Measurements from ENCODE around the gene BOD1L1. TPM values are rescaled to one million over a fixed set of nuclear protein-coding genes. Genes with fewer than 3 reads are reported as not detected.
"Not testable (repeated sequence)": the region's sequence is repeated elsewhere in the genome, so short reads cannot be mapped to it uniquely, and the experiment has no call there.

Gene BOD1L1
- total RNA-seq, 4 donors from 2014 or later, result 41.0 to 113 (median 49.2) TPM

DNA sequence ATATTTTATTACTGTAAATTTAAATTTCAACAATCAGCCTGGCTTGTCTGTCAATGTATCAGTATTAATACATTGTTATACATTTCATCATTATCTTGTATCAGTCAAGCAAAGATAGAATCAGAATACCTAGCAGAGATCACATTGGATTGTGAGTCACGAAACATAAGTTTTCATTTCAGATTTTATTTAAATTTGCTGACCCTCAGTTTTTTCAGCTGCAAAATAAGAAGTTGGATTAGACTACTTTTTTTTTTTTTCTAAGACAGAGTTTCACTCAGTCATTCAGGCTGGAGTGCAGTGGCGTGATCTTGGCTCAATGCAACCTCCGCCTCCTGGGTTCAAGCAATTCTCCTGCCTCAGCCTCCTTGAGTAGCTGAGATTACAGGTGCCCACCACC is 49.9 kb downstream of the BOD1L1 start:
- H3K27me3 ChIP-seq, result no peaks in the 10 kb centered on the region
- no peak overlapping the region for H3K27ac ChIP-seq
- no peaks in the 10 kb centered on the region for H3K4me1 ChIP-seq
- DNase-seq, result no peak
- peaks cover 0 to 98% (median 0%) of the 10 kb centered on the region in 3 donors for H3K36me3 ChIP-seq
- no peaks in the 10 kb centered on the region for H3K9me3 ChIP-seq
- no peak for TF ChIP-seq POLR2A (IDR thresholded peaks at IDR 0.05)
- TF ChIP-seq, protein P1, sequence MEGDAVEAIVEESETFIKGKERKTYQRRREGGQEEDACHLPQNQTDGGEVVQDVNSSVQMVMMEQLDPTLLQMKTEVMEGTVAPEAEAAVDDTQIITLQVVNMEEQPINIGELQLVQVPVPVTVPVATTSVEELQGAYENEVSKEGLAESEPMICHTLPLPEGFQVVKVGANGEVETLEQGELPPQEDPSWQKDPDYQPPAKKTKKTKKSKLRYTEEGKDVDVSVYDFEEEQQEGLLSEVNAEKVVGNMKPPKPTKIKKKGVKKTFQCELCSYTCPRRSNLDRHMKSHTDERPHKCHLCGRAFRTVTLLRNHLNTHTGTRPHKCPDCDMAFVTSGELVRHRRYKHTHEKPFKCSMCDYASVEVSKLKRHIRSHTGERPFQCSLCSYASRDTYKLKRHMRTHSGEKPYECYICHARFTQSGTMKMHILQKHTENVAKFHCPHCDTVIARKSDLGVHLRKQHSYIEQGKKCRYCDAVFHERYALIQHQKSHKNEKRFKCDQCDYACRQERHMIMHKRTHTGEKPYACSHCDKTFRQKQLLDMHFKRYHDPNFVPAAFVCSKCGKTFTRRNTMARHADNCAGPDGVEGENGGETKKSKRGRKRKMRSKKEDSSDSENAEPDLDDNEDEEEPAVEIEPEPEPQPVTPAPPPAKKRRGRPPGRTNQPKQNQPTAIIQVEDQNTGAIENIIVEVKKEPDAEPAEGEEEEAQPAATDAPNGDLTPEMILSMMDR (IDR thresholded peaks at IDR 0.05), result no peak
- H3K4me3 ChIP-seq, result no peak overlapping the region

DNA sequence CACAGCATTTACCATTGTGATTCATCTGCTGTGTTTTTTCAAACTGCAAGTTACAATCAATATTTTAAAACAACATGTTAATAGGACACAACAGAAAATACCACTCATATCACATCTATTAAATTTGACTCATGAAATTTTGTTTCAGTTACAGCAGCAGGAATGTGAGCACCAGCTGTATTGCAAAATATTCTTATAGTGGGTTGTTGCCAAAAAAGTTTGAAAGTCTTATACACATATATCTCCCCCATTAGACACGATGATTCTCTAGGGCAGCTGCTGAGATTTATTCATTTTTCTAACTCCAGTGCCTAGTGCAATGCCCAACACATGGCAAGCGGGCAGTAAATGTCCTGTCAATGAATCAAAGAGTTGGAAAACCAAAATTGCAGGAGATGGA is 56.6 kb downstream of the BOD1L1 start:
- H3K4me1 ChIP-seq, result no peaks in the 10 kb centered on the region
- H3K27me3 ChIP-seq, result no peaks in the 10 kb centered on the region
- peaks cover 0 to 66% (median 0%) of the 10 kb centered on the region in 3 donors for H3K36me3 ChIP-seq
- no peak overlapping the region for H3K27ac ChIP-seq
- no peak for DNase-seq
- no peak overlapping the region for H3K4me3 ChIP-seq
- H3K9me3 ChIP-seq, result no peaks in the 10 kb centered on the region
- TF ChIP-seq, protein P1 (IDR thresholded peaks at IDR 0.05), result no peak

DNA sequence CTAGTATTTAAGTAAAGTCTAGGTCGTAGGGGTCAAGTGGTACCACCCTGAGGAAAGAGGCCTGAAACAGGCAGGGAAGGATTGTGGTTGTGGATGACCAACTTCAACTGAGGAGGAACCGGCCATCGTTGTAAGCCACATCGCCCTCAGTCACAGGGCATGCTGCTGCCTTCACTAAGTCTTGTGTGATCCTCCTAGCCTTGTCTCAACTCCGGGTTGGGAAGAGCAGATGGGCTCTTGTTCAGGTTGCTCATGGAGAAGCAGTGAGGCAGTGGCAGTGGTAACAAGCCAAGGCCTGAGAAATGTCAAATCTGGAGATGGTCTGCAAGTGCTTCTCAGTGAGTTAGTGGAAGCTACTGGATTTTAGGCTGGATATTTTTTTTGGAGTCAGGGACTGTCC is 60.4 kb downstream of the BOD1L1 start:
- H3K27ac ChIP-seq, result no peak overlapping the region
- peaks cover 0 to 28% (median 0%) of the 10 kb centered on the region in 3 donors for H3K36me3 ChIP-seq
- DNase-seq, result no peak
- H3K27me3 ChIP-seq, result no peaks in the 10 kb centered on the region
- H3K4me3 ChIP-seq, result no peak overlapping the region
- H3K4me1 ChIP-seq, result no peaks in the 10 kb centered on the region
- no peaks in the 10 kb centered on the region for H3K9me3 ChIP-seq
- TF ChIP-seq, protein P1 (IDR thresholded peaks at IDR 0.05), result no peak
- no peak for TF ChIP-seq POLR2A (IDR thresholded peaks at IDR 0.05)

DNA sequence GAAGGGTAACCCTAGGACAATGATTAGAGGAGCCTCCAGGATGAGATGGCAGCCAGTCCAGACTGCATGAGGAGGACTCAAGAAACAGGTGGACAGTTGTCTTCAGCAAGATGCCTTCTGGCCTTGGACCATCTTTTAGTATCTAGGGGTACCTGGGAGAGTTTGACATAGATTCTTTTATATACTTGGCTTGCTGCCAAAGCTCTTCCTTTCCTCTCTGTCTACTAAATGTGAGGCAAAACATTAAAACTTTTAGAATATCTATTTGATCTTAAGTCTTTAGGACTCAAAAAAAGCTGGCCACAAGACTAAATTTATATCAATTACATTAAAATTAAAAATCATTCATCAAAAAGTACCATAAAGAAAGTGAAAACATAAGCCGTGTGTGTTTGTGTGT is 64.6 kb downstream of the BOD1L1 start:
- Histone ChIP-seq H3K4me1 (no peaks in the 10 kb centered on the region), H3K27ac (no peak overlapping the region), H3K4me3 (no peak overlapping the region), H3K9me3 (no peaks in the 10 kb centered on the region), H3K27me3 (no peaks in the 10 kb centered on the region), H3K36me3 (no peaks in the 10 kb centered on the region)
- TF ChIP-seq, protein P1 (IDR thresholded peaks at IDR 0.05), result no peak
- no peak for TF ChIP-seq POLR2A (IDR thresholded peaks at IDR 0.05)
- DNase-seq, result no peak

DNA sequence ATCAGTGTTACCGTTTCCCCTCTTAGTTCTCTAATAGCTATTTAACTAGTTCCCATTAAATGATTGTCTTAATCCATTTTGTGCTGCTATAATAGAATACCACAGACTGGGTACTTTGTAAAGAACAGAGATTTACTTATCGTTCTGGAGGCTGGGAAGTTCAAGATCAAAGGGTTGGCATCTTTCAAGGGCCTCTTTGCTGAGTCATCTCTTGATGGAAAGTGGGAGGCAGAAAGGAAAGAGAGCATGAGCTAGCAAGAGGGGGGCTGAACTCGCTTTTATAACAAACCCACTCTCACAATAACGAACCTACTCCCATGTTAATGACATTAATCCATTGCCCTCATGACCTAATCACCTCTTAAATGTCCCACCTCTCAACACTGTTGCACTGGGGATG is 65.9 kb downstream of the BOD1L1 start:
- no peaks in the 10 kb centered on the region for H3K27me3 ChIP-seq
- no peaks in the 10 kb centered on the region for H3K4me1 ChIP-seq
- no peak overlapping the region for H3K27ac ChIP-seq
- no peaks in the 10 kb centered on the region for H3K36me3 ChIP-seq
- no peaks in the 10 kb centered on the region for H3K9me3 ChIP-seq
- DNase-seq, result no peak
- TF ChIP-seq POLR2A (IDR thresholded peaks at IDR 0.05), result no peak
- TF ChIP-seq, protein P1 (IDR thresholded peaks at IDR 0.05), result no peak
- no peak overlapping the region for H3K4me3 ChIP-seq

DNA sequence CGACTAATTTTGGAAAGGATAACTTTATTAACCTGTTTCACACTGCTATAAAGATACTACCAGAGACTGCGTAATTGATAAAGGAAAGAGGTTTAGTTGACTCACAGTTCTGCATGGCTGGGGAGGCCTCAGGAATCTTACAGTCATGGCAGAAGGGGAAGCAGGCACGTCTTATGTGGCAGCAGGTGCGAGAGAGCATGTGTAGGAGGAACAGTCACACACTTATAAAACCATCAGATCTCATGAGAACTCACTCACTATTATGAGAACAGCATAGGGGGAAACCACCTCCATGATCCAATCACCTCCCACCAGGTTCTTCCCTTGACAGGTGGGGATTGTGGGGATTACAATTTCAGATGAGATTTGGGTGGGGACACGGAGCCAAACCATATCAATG is 67.4 kb downstream of the BOD1L1 start:
- not testable (repeated sequence) for H3K4me1 ChIP-seq, H3K36me3 ChIP-seq, DNase-seq, H3K27ac ChIP-seq, H3K9me3 ChIP-seq, H3K27me3 ChIP-seq, H3K4me3 ChIP-seq

Measured in Peyer's patch (tissue), 4 donors.